ENCODE measurements around the gene NTNG2. TPM values are rescaled to one million over a fixed set of nuclear protein-coding genes. Genes with fewer than 3 reads are reported as not detected.

Gene NTNG2
- total RNA-seq, 2 experiments from 2014 or later = 0.52 to 0.76 TPM

GRCh38 chr9:132243156-132244074, 81.6 kb downstream of the NTNG2 start:
- peak overlapping the region; percentile 80 for H3K4me3 Mint-ChIP-seq
- H3K27ac Mint-ChIP-seq = no peak overlapping the region
- no peaks in the 10 kb centered on the region for H3K9me3 Mint-ChIP-seq
- DNase-seq = no peak
- CTCF ChIA-PET = interaction anchor here (0.8 to 1.0 kb wide), 2 partner anchors 9 to 26 kb away, joined by 3 read pairs; no protein-coding TSS in a partner anchor
- peaks cover 6% of the 10 kb centered on the region for H3K4me1 Mint-ChIP-seq (ENCODE audit: low read depth)
- peaks cover 2% of the 10 kb centered on the region for H3K27me3 Mint-ChIP-seq (ENCODE audit: low read depth)
- no peaks in the 10 kb centered on the region for H3K36me3 Mint-ChIP-seq (ENCODE audit: low read depth)
- intact Hi-C loops (cut with micrococcal nuclease) = loop anchor here (5.0 kb wide), 1 partner anchor 576 kb away; no protein-coding TSS in a partner anchor

DNA sequence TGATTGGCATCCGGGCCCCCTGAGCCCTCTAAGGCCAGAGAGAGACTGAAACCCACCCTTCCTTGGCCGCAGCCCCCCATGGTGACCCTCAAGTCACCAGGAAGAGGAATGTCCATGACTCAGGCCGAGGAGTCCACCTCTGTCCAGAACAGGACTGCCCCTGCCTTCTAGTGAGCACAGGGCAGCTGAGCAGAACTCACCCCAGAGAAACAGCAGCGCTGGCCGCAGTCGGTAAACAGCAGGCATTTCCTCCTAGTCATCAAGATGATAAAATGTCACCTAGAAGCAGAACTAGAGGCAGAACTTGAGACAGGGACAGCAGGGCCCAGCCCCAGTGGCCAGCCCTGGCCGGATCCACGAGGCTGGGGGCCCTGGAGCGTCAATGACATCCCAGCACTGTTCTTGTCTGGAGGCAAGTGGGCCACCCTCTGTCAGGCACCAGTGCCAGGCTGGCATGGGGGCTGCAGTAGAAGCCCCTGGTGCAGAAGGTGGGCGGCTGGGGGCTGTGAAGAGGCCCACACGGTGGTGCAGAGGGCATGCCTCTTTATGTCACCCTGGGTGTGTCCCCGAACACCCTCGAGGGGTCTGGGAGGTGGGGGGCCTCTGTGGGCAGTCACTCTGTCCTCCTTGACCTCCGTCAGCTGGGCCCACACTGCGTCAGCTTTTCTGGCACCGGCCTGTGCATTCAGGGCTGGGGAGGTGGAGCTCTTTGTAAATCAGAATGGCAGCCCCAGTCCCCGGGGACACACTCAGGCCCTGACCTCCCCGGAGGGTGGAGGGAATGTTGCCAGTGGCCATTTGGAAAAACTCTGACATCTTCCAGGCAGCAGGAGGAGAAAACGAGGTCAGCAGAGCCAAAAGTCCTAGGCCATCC, 83.0 kb downstream of the NTNG2 start:
- intact Hi-C loops (cut with micrococcal nuclease) = loop anchor here (5.0 kb wide), 1 partner anchor 578 kb away; no protein-coding TSS in a partner anchor
- Mint-ChIP-seq H3K36me3 (ENCODE audit: low read depth) (no peaks in the 10 kb centered on the region), H3K4me1 (ENCODE audit: low read depth) (peaks cover 6% of the 10 kb centered on the region), H3K27me3 (ENCODE audit: low read depth) (peaks cover 2% of the 10 kb centered on the region), H3K27ac (no peak overlapping the region), H3K9me3 (no peaks in the 10 kb centered on the region), H3K4me3 (no peak overlapping the region)
- CTCF ChIA-PET = interaction anchor here (0.5 to 1.5 kb wide), 2 partner anchors 9 to 485 kb away, joined by 3 to 5 read pairs; no protein-coding TSS in a partner anchor
- no peak for DNase-seq

- H3K36me3 Mint-ChIP-seq (ENCODE audit: low read depth) = no peaks in the 10 kb centered on the region
- CTCF ChIA-PET = interaction anchor here (1.0 to 1.8 kb wide), 3 partner anchors 9 to 14 kb away, joined by 4 to 5 read pairs (median 5); no protein-coding TSS in a partner anchor
- H3K4me3 Mint-ChIP-seq = no peak overlapping the region
- intact Hi-C loops (cut with micrococcal nuclease) = no loop called here
- DNase-seq = no peak
- no peak overlapping the region for H3K27ac Mint-ChIP-seq
- peaks cover 6% of the 10 kb centered on the region for H3K4me1 Mint-ChIP-seq (ENCODE audit: low read depth)
- peaks cover 2% of the 10 kb centered on the region for H3K27me3 Mint-ChIP-seq (ENCODE audit: low read depth)
- H3K9me3 Mint-ChIP-seq = no peaks in the 10 kb centered on the region
These were observed 83.6 kb downstream of the NTNG2 start for GRCh38 chr9:132245465-132245864.

DNA sequence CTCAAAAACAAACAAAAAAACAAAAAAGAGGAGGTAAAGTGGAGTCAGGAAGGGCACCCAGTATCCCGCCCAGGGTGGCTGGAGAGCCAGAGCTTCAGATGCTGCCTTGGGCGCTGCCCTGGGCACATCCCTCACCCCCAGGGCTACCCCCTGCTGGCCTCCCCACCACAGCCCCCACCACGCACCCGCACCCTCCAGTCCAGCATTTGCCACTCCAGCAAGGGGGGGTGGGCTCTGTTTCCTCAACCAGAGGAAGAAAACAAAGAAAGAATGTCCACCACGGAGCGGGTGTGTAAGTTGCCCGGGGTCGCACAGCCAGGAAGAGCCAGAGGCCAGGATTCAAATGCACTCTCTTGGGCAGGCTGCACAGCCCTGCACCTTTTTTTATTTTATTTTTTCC, 86.1 kb downstream of the NTNG2 start:
- intact Hi-C loops (cut with micrococcal nuclease) = no loop called here
- CTCF ChIA-PET = interaction anchor here (0.8 to 1.4 kb wide), 2 partner anchors 12 to 15 kb away, joined by 3 to 4 read pairs; no protein-coding TSS in a partner anchor
- Mint-ChIP-seq H3K36me3 (ENCODE audit: low read depth) (no peaks in the 10 kb centered on the region), H3K9me3 (no peaks in the 10 kb centered on the region), H3K27me3 (ENCODE audit: low read depth) (no peaks in the 10 kb centered on the region), H3K27ac (no peak overlapping the region), H3K4me1 (ENCODE audit: low read depth) (no peaks in the 10 kb centered on the region), H3K4me3 (no peak overlapping the region)
- DNase-seq = no peak

GRCh38 chr9:132249123-132249522, 87.3 kb downstream of the NTNG2 start:
- Mint-ChIP-seq H3K36me3 (ENCODE audit: low read depth) (no peaks in the 10 kb centered on the region), H3K27me3 (ENCODE audit: low read depth) (no peaks in the 10 kb centered on the region), H3K27ac (no peak overlapping the region), H3K4me1 (ENCODE audit: low read depth) (no peaks in the 10 kb centered on the region), H3K9me3 (no peaks in the 10 kb centered on the region), H3K4me3 (no peak overlapping the region)
- CTCF ChIA-PET = interaction anchor here (1.1 to 1.3 kb wide), 2 partner anchors 13 to 491 kb away, joined by 4 to 6 read pairs; no protein-coding TSS in a partner anchor
- intact Hi-C loops (cut with micrococcal nuclease) = no loop called here
- DNase-seq = no peak

- Mint-ChIP-seq H3K27ac (no peak overlapping the region), H3K9me3 (no peaks in the 10 kb centered on the region), H3K4me3 (no peak overlapping the region), H3K4me1 (ENCODE audit: low read depth) (no peaks in the 10 kb centered on the region), H3K27me3 (ENCODE audit: low read depth) (no peaks in the 10 kb centered on the region), H3K36me3 (ENCODE audit: low read depth) (no peaks in the 10 kb centered on the region)
- no peak for DNase-seq
- intact Hi-C loops (cut with micrococcal nuclease) = no loop called here
- CTCF ChIA-PET = interaction anchor here (1.1 to 1.3 kb wide), 2 partner anchors 14 to 491 kb away, joined by 4 to 6 read pairs; no protein-coding TSS in a partner anchor
These were observed 87.8 kb downstream of the NTNG2 start for GRCh38 chr9:132249690-132250089.

- no peaks in the 10 kb centered on the region for H3K27me3 Mint-ChIP-seq (ENCODE audit: low read depth)
These were observed 88.7 kb downstream of the NTNG2 start for GRCh38 chr9:132250324-132251262.

GRCh38 chr9:132260846-132261245, 99.0 kb downstream of the NTNG2 start:
- H3K36me3 Mint-ChIP-seq (ENCODE audit: low read depth) = peaks cover 11% of the 10 kb centered on the region
- DNase-seq = no peak
- H3K4me3 Mint-ChIP-seq = no peak overlapping the region
- H3K9me3 Mint-ChIP-seq = no peaks in the 10 kb centered on the region
- CTCF ChIA-PET = interaction anchor here (0.6 to 1.5 kb wide), 4 partner anchors 8 to 355 kb away, joined by 3 to 9 read pairs (median 5); no protein-coding TSS in a partner anchor
- no peaks in the 10 kb centered on the region for H3K27me3 Mint-ChIP-seq (ENCODE audit: low read depth)
- peaks cover 7% of the 10 kb centered on the region for H3K4me1 Mint-ChIP-seq (ENCODE audit: low read depth)
- no peak overlapping the region for H3K27ac Mint-ChIP-seq
- intact Hi-C loops (cut with micrococcal nuclease) = no loop called here

More at GRCh38 chr9:132250324-132251262, 88.7 kb downstream of the NTNG2 start:
- no peak for DNase-seq
- Mint-ChIP-seq H3K36me3 (ENCODE audit: low read depth) (no peaks in the 10 kb centered on the region), H3K4me3 (no peak overlapping the region), H3K27ac (no peak overlapping the region), H3K4me1 (ENCODE audit: low read depth) (no peaks in the 10 kb centered on the region), H3K9me3 (no peaks in the 10 kb centered on the region)
- CTCF ChIA-PET = interaction anchor here (0.7 to 2.5 kb wide), 4 partner anchors 11 to 488 kb away, joined by 3 to 13 read pairs (median 6); no protein-coding TSS in a partner anchor
- intact Hi-C loops (cut with micrococcal nuclease) = no loop called here

GRCh38 chr9:132266017-132266416, 104.2 kb downstream of the NTNG2 start:
- intact Hi-C loops (cut with micrococcal nuclease) = no loop called here
- CTCF ChIA-PET = interaction anchor here (0.6 to 0.7 kb wide), 2 partner anchors 131 to 502 kb away, joined by 3 read pairs; no protein-coding TSS in a partner anchor

GRCh38 chr9:132267660-132268059, 105.8 kb downstream of the NTNG2 start:
- intact Hi-C loops (cut with micrococcal nuclease) = loop anchor here (1.0 kb wide), 1 partner anchor 8 kb away; no protein-coding TSS in a partner anchor
- no peak overlapping the region for H3K4me3 Mint-ChIP-seq

More at GRCh38 chr9:132266017-132266416, 104.2 kb downstream of the NTNG2 start:
- Mint-ChIP-seq H3K27ac (no peak overlapping the region), H3K27me3 (ENCODE audit: low read depth) (no peaks in the 10 kb centered on the region), H3K4me3 (no peak overlapping the region), H3K4me1 (ENCODE audit: low read depth) (peaks cover 12% of the 10 kb centered on the region), H3K9me3 (peaks cover 5% of the 10 kb centered on the region), H3K36me3 (ENCODE audit: low read depth) (peaks cover 31% of the 10 kb centered on the region)
- DNase-seq = no peak

More at GRCh38 chr9:132267660-132268059, 105.8 kb downstream of the NTNG2 start:
- H3K36me3 Mint-ChIP-seq (ENCODE audit: low read depth) = peaks cover 40% of the 10 kb centered on the region
- DNase-seq = no peak
- CTCF ChIA-PET = interaction anchor here (0.8 to 1.7 kb wide), 4 partner anchors 15 to 96 kb away, joined by 3 to 6 read pairs (median 4); no protein-coding TSS in a partner anchor
- H3K27me3 Mint-ChIP-seq (ENCODE audit: low read depth) = no peaks in the 10 kb centered on the region
- peaks cover 12% of the 10 kb centered on the region for H3K4me1 Mint-ChIP-seq (ENCODE audit: low read depth)
- H3K27ac Mint-ChIP-seq = no peak overlapping the region
- H3K9me3 Mint-ChIP-seq = peaks cover 5% of the 10 kb centered on the region

All from activated naive CD4-positive, alpha-beta T cell treated with anti-CD3 and anti-CD28 coated beads for 36 hours (primary cell).